ENCODE results near the gene MIA3.

DNA sequence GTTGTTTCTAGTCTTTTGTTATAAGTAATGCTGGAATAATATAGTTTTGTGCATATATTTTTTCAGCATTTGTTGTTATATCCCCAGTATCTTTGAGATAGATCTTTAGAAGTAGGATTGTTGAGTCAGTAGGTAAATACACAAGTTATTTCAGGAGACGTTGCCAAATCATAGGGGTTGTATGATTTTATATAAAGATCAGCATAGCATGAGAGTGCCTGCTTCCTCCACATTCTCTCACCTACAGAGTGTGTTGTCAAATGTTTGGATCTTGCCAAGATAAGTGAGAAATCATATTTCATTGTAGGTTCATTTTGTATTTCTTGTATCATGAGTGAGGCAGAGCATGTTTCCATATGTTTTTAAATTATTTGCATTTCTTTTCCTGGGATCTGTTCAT is 24.6 kb downstream of the MIA3 start:
- TF ChIP-seq, protein P1, sequence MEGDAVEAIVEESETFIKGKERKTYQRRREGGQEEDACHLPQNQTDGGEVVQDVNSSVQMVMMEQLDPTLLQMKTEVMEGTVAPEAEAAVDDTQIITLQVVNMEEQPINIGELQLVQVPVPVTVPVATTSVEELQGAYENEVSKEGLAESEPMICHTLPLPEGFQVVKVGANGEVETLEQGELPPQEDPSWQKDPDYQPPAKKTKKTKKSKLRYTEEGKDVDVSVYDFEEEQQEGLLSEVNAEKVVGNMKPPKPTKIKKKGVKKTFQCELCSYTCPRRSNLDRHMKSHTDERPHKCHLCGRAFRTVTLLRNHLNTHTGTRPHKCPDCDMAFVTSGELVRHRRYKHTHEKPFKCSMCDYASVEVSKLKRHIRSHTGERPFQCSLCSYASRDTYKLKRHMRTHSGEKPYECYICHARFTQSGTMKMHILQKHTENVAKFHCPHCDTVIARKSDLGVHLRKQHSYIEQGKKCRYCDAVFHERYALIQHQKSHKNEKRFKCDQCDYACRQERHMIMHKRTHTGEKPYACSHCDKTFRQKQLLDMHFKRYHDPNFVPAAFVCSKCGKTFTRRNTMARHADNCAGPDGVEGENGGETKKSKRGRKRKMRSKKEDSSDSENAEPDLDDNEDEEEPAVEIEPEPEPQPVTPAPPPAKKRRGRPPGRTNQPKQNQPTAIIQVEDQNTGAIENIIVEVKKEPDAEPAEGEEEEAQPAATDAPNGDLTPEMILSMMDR (IDR thresholded peaks at IDR 0.05): no peak
- TF ChIP-seq EZH2 (IDR thresholded peaks at IDR 0.05) (no peak), EZH2phosphoT487 (IDR thresholded peaks at IDR 0.05) (no peak)
